Endothelial cell of coronary artery (primary cell): ENCODE results near the gene FUT7. TPM values are rescaled to one million over a fixed set of nuclear protein-coding genes. Genes with fewer than 3 reads are reported as not detected.

Experiments used
- total RNA-seq: library from RNA; depleted of rRNA; stranded (reverse); fragments of >200 nt; gene quantifications from 2 replicates; pipeline ENCODE4 v1.2.3, GENCODE V29; 2014

FUT7 gene
- not detected in 2 replicates for total RNA-seq

DNA sequence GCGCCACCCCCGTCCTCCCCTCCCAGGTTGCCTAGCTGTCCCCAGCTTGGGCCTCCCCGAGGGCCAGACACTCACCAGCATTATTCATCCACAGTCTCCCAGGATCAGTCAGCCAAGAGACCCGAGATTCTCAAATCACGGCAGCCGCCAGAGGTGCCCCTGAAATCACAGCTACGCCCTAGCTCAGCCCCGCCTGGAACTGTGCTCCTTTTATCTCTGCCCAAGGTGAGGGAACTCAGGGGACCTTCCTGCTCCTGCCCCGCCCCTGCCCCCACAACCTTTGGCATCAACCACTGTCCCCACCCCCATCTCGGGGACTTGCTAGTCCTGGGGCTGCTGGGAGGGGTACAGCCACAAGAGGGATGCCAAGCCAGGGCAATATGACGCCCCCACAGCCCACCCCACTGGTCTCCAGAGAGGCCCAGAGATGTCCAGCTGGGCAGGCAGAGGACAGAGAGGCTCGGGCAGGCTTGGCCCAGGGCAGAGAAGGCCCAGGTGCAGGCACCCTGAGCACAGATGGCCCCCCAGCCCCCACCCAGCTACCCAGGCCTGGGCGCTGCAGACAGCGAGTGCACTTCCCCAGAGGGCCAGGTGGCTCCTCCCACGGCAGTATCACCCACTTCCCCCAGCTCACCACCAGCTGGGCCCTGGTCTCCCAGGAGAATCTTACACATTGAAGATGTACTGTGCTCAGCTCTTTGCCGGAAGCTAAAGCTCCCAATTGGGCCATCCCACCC is at the start of gene FUT7:
TSS of gene FUT7 (minus strand) at position 185 of the 737 bp plus-strand sequence. CDS start at position 88, 97 bp downstream.

GRCh38 chr9:137077010-137077747 is 45.3 kb upstream of the FUT7 start, which contains the start of gene UAP1L1:
UAP1L1 (plus strand) TSS chr9:137077517; CDS start chr9:137077533, 16 bp downstream.

DNA sequence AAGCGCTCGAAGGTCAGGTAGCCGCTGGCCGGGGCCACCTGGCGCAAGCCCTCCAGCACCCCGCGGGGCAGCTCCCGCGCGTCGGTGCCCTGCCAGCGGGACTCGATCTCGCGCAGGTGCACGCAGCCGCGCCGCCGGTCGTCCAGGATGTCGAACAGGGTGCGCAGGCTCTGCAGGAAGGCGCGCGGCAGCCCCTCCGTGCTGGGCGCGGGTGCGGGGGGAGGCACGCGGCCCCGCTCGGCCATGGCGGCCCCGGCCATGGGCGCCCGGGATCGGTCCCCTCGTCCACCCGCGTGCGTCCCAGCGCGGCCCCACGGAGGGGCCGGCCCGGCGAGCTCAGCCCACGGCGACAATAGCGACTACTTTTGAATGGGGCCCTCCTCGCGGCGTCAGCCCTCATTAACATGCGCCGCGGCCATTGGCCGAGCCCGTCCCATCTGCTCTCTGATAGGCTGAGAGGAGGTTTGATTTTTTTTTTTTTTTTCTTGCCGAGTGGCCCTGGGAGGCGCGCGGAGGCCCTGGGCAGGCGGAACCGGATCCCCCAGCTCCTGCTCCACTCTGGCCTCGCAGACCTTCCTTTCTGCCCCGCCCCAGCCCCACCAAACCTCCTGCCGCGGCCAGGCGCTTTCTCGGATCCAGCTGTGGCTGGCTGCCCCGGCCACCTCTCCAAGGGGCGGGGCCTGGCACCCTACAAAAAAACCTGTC is 38.5 kb upstream of the FUT7 start, which contains the start of gene SAPCD2:
TSS of gene SAPCD2 (minus strand) at position 357 of the 705 bp plus-strand sequence. CDS start at position 260, 97 bp downstream.

GRCh38 chr9:137053944-137054931 is 22.4 kb upstream of the FUT7 start, which contains the start of gene ENTPD2:
ENTPD2 (minus strand) TSS chr9:137054061; CDS start chr9:137053997, 64 bp downstream.

DNA sequence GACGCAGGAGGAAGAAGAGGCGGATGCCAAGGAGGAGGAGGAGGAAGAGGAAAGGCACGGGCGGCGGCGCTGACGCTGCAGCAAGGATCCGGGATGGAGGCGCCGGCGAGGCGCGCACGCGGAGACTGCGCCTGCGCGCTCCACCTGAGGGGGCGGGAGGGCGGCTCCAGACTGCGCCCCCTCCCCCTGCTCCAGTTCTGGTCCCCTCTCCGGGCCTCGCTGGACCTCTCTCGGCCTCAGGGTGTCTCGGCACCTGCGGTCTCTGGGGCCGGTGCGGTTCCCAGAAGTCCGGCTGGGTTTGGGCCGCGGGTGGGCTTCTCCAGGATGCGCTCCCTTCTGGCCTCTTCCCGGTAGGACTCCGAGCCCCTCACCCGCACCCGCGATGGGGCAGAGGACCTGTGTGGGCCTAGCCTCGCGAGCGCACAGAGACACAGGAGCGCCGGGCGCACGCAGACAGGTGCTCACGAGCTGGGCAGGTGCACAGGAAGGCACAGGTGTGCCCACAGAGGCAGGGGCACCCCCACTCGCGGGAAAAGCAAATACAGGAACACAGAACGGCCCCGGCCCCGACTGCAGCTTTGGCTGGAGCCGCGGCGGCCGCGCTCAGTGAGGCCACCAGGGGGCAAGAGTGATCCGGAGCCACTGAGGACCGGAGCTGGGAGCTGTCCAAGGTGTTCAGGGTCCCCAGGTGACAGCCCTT is 14.3 kb upstream of the FUT7 start, which contains the start of gene NPDC1:
TSS of gene NPDC1 (minus strand) at position 90 of the 700 bp plus-strand sequence. CDS start 188 bp downstream, outside the sequence.

GRCh38 chr9:137027369-137028262 is 4.3 kb downstream of the FUT7 start, which contains the start of gene ABCA2:
ABCA2 (minus strand) TSS chr9:137028237; CDS start chr9:137028140, 97 bp downstream.

GRCh38 chr9:136996361-136997292 is 35.3 kb downstream of the FUT7 start, which contains the start of gene CLIC3:
CLIC3 (minus strand) TSS chr9:136996568; CDS start chr9:136996543, 25 bp downstream.

DNA sequence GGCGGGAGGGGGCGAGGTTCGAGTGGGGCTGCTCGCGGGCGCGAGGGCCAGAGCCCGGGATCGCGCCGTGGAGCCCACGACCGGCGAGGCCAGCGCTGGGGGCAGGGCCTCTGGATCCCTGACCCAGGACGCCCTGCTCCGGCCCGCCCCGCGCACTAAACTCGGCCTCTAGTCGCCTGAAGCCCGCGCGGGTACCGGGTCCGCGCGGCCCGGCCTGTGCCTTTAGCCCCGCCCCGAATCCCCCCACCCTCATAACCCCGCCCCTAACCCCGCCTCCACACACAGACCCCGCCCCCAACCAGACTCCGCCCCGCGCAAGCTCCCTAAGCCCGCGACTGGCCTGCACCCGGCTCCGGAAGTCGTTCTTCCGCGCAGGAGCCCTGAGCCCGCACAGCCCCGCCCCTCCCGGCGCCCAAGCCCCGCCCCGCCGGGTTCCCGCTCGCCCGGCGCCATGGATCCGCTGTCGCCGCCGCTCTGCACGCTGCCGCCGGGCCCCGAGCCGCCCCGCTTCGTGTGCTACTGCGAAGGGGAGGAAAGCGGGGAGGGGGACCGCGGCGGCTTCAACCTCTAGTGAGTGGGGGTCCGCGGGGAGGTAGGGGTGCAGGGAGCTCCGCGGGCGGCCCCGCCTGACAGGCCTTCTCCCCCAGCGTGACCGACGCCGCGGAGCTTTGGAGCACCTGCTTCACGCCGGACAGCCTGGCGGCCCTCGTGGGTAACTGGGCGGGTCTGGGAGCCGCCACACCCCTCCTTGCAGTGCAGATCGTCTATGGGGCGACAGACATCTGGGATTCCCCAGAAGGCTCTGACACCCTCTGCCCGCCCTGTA is 39.7 kb downstream of the FUT7 start, which contains the start of gene PAXX:
TSS of gene PAXX (plus strand) at position 430 of the 826 bp plus-strand sequence. CDS start at position 452, 22 bp downstream.

DNA sequence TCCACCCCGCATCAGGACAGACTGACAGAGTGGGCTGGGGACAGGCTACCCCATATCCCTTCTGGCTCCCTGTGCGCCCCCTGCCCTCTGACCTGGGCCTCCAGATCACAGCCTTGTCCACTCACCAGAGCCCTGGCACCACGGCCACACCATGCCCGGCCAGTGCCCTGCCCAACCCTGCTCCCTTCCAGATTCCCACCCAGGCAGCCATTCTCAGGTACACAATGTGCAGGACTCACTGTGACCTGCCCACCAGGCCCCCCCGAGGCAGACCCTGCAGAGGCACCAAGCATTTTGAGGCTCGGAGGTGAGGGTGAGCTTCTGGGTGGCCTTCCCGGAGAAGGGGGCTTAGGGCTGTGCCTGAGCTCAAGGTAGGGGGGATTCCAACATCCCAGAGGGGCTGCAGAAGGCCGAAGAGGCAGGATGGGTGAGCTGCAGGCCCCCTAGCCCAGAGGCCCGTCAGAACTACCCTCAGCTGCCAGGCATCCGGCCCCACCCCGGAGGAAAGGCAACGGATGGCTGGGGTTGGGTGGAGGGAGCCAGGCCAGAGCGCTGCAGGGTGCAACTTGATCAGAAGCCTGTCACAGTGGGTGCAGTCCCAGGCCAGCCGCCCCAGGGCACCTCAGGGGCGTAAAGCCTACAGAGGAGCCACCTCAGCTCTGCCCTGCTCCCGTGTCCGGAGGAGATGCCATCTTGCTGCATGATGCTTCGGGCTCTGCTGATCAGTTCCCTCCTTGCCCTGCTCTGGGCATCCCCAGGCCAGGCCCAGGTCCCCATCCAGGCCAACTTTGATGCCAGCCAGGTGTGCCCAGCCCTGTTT is 49.4 kb downstream of the FUT7 start, which contains the start of gene LCNL1:
TSS of gene LCNL1 (plus strand) at position 762 of the 820 bp plus-strand sequence. CDS start 594 bp downstream, outside the sequence.

Other genes with a start within 250 kb of the FUT7 start
- gene TMEM141, start 240.7 kb downstream of the FUT7 start, total RNA-seq = 73.7 and 78.5 TPM in 2 replicates
- under 0.01 and 1.1 TPM in 2 replicates for gene CCDC183, start 235.8 kb downstream of the FUT7 start, total RNA-seq
- gene RABL6, start 224.1 kb downstream of the FUT7 start, total RNA-seq = 73.3 and 80.5 TPM in 2 replicates
- gene AJM1, start 189.6 kb downstream of the FUT7 start, total RNA-seq = 0.45 and 2.2 TPM in 2 replicates
- 189 and 196 TPM in 2 replicates for gene PHPT1, start 182.7 kb downstream of the FUT7 start, total RNA-seq
- gene MAMDC4, start 179.7 kb downstream of the FUT7 start, total RNA-seq = 0.81 and 4.9 TPM in 2 replicates
- 442 and 468 TPM in 2 replicates for gene EDF1, start 165.8 kb downstream of the FUT7 start, total RNA-seq
- 11.6 and 16.9 TPM in 2 replicates for gene TRAF2, start 145.6 kb downstream of the FUT7 start, total RNA-seq
- 154 and 194 TPM in 2 replicates for gene FBXW5, start 87.3 kb downstream of the FUT7 start, total RNA-seq
- gene C8G, start 86.8 kb downstream of the FUT7 start, total RNA-seq = 0.19 and 0.72 TPM in 2 replicates
- gene LCN12, start 79.8 kb downstream of the FUT7 start, total RNA-seq = 0.09 TPM in 1 of 2 replicates, not detected in the other
- 0.56 TPM in 1 of 2 replicates, not detected in the other for gene PTGDS, start 54.6 kb downstream of the FUT7 start, total RNA-seq
- 0.19 TPM in 1 of 2 replicates, not detected in the other for gene LCNL1, start 49.1 kb downstream of the FUT7 start, total RNA-seq
- gene PAXX, start 39.7 kb downstream of the FUT7 start, total RNA-seq = 14.8 and 18.4 TPM in 2 replicates
- gene CLIC3, start 35.5 kb downstream of the FUT7 start, total RNA-seq = 0.90 and 7.6 TPM in 2 replicates
- 11.0 and 27.3 TPM in 2 replicates for gene ABCA2, start 3.9 kb downstream of the FUT7 start, total RNA-seq
- gene NPDC1, start 14.1 kb upstream of the FUT7 start, total RNA-seq = 29.4 and 39.3 TPM in 2 replicates
- gene ENTPD2, start 22.0 kb upstream of the FUT7 start, total RNA-seq = not detected in 2 replicates
- 5.5 and 15.9 TPM in 2 replicates for gene SAPCD2, start 38.5 kb upstream of the FUT7 start, total RNA-seq
- 8.7 and 11.6 TPM in 2 replicates for gene UAP1L1, start 45.4 kb upstream of the FUT7 start, total RNA-seq
- 54.5 and 71.4 TPM in 2 replicates for gene MAN1B1, start 54.9 kb upstream of the FUT7 start, total RNA-seq
- gene DPP7, start 82.6 kb upstream of the FUT7 start, total RNA-seq = 76.0 and 87.4 TPM in 2 replicates
- under 0.01 and 0.09 TPM in 2 replicates for gene GRIN1, start 107.1 kb upstream of the FUT7 start, total RNA-seq
- gene LRRC26, start 138.0 kb upstream of the FUT7 start, total RNA-seq = not detected in 2 replicates
- not detected in 2 replicates for gene TMEM210, start 140.0 kb upstream of the FUT7 start, total RNA-seq
- 21.3 and 26.8 TPM in 2 replicates for gene ANAPC2, start 156.5 kb upstream of the FUT7 start, total RNA-seq
- 108 and 110 TPM in 2 replicates for gene SSNA1, start 156.6 kb upstream of the FUT7 start, total RNA-seq
- 4.4 and 5.6 TPM in 2 replicates for gene TPRN, start 168.7 kb upstream of the FUT7 start, total RNA-seq
- gene TMEM203, start 173.6 kb upstream of the FUT7 start, total RNA-seq = 22.7 and 26.8 TPM in 2 replicates
- 2.7 and 3.7 TPM in 2 replicates for gene NDOR1, start 173.6 kb upstream of the FUT7 start, total RNA-seq
- 0.09 and 0.19 TPM in 2 replicates for gene RNF208, start 190.2 kb upstream of the FUT7 start, total RNA-seq
- 0.19 and 0.45 TPM in 2 replicates for gene CYSRT1, start 193.1 kb upstream of the FUT7 start, total RNA-seq
- gene RNF224, start 195.4 kb upstream of the FUT7 start, total RNA-seq = under 0.01 TPM in 1 of 2 replicates, not detected in the other
- not detected in 2 replicates for gene SLC34A3, start 198.8 kb upstream of the FUT7 start, total RNA-seq
- gene TUBB4B, start 209.2 kb upstream of the FUT7 start, total RNA-seq = 208 and 307 TPM in 2 replicates
- gene STPG3, start 219.2 kb upstream of the FUT7 start, total RNA-seq = not detected in 2 replicates
- gene NELFB, start 223.2 kb upstream of the FUT7 start, total RNA-seq = 63.9 and 65.0 TPM in 2 replicates
- 27.3 and 27.6 TPM in 2 replicates for gene TOR4A, start 245.6 kb upstream of the FUT7 start, total RNA-seq